Pulmonary artery endothelial cell (primary cell): Measurements from ENCODE around the gene CRYGD. TPM values are rescaled to one million over a fixed set of nuclear protein-coding genes. Genes with fewer than 3 reads are reported as not detected.

Source experiments
- DNase-seq: peaks from one replicate; pipeline ENCODE4 v3.0.0-alpha.2; 2011; ENCODE audit warnings: low read depth, low spot score
- total RNA-seq: library from RNA; depleted of rRNA; stranded (reverse); fragments of >200 nt; gene quantifications from 2 replicates; pipeline ENCODE4 v1.2.3, GENCODE V29; 2014

The CRYGD gene
- total RNA-seq, 1 donor from 2014 or later, result not detected

- DNase-seq, result no peak
These were observed 33.9 kb downstream of the CRYGD start for GRCh38 chr2:208090420-208090819.

GRCh38 chr2:208086029-208086428 lies 38.3 kb downstream of the CRYGD start:
- DNase-seq, result no peak

- DNase-seq, result no peak
These were observed 40.5 kb downstream of the CRYGD start for GRCh38 chr2:208083807-208084206.

- no peak for DNase-seq
These were observed 47.0 kb downstream of the CRYGD start for GRCh38 chr2:208077276-208077675.

- no peak for DNase-seq
These were observed 49.5 kb downstream of the CRYGD start for GRCh38 chr2:208074610-208075356.

- DNase-seq, result peak; percentile 13
These were observed 52.0 kb downstream of the CRYGD start for GRCh38 chr2:208072250-208072892.

Other genes with a start within 250 kb of the CRYGD start
- gene PLEKHM3, start 99.0 kb downstream of the CRYGD start, total RNA-seq, result 7.2 and 11.4 TPM in 2 replicates
- not detected in 2 replicates for gene CRYGC, start 5.3 kb upstream of the CRYGD start, total RNA-seq
- gene CRYGB, start 21.6 kb upstream of the CRYGD start, total RNA-seq, result not detected in 2 replicates
- not detected in 2 replicates for gene CRYGA, start 39.1 kb upstream of the CRYGD start, total RNA-seq
- not detected in 2 replicates for gene C2orf80, start 65.5 kb upstream of the CRYGD start, total RNA-seq
- gene IDH1, start 130.5 kb upstream of the CRYGD start, total RNA-seq, result 111 and 190 TPM in 2 replicates
- 23.4 and 31.8 TPM in 2 replicates for gene PIKFYVE, start 141.7 kb upstream of the CRYGD start, total RNA-seq